Measurements from ENCODE around the gene GPR84.

The GPR84 gene

DNA sequence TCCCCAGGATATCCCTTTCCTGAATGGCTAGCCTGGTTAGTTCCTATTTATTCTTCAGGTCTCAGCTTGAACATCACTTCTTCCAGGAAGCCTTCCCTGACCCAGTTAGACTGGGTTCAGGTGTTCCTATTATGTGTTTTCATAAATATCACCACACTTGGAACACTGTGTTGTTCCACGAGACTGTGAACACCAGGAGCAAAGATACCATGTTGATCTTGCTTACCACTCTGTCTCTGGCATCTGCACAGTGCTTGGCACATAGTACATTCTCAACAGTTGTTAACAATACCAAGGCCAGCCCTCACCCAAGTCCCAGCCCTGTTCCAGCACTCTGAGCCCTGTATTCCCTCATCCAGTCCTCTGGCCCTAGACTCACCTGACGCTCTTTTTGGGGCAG is 33.9 kb upstream of the GPR84 start:
- TF ChIP-seq, protein P1, sequence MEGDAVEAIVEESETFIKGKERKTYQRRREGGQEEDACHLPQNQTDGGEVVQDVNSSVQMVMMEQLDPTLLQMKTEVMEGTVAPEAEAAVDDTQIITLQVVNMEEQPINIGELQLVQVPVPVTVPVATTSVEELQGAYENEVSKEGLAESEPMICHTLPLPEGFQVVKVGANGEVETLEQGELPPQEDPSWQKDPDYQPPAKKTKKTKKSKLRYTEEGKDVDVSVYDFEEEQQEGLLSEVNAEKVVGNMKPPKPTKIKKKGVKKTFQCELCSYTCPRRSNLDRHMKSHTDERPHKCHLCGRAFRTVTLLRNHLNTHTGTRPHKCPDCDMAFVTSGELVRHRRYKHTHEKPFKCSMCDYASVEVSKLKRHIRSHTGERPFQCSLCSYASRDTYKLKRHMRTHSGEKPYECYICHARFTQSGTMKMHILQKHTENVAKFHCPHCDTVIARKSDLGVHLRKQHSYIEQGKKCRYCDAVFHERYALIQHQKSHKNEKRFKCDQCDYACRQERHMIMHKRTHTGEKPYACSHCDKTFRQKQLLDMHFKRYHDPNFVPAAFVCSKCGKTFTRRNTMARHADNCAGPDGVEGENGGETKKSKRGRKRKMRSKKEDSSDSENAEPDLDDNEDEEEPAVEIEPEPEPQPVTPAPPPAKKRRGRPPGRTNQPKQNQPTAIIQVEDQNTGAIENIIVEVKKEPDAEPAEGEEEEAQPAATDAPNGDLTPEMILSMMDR (IDR thresholded peaks at IDR 0.05; ENCODE audit: insufficient read depth, missing control alignments): no peak
- no peak for FAIRE-seq
- DNase-seq (ENCODE audit: insufficient read length, low spot score): no peak

GRCh38 chr12:54397157-54397556 is 32.9 kb upstream of the GPR84 start:
- FAIRE-seq (no peak), DNase-seq (ENCODE audit: insufficient read length, low spot score) (no peak)
- TF ChIP-seq, protein P1 (IDR thresholded peaks at IDR 0.05; ENCODE audit: insufficient read depth, missing control alignments): no peak

DNA sequence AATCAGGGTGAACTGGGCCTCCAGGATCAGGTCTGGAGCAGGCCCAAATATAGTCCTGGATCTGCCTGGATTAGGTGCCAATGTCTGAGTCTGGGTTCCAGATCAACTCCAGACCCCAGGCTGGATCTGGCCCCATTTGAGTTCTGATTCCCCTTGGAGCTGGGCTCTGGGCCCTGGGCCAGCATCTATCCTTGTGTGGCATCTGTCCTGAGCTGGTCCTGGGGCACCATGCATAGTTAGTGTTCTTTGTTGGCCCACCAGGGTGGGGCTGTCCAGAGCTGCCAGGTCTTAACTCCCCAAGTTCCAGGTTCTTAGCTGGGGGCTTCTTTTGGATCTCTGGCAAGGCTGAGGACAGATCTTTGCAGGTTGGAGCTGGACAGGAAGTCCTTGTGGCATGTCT is 31.3 kb upstream of the GPR84 start:
- FAIRE-seq: no peak
- TF ChIP-seq, protein P1 (IDR thresholded peaks at IDR 0.05; ENCODE audit: insufficient read depth, missing control alignments): no peak
- no peak for DNase-seq (ENCODE audit: insufficient read length, low spot score)

DNA sequence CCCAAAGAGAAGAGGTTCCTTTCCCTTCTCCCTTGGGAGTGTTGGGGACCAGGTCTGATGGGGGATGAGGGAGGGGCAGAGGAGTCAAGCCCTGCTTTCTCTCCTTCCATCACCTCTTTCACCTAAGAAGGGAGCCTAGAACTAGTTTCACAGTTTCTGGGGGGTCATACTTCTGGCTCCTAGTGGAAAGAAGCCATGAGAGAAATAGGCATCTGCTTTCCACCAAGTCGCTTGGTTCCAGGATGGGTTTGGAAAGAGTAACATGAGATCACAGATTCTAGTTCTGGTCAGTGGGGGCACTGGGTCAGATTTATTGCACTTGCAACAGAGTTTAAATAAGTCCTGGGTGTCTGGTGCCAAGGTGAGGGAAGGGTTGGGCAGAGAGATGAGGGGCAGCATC is 30.7 kb upstream of the GPR84 start:
- FAIRE-seq (no peak), DNase-seq (ENCODE audit: insufficient read length, low spot score) (no peak)
- TF ChIP-seq, protein P1 (IDR thresholded peaks at IDR 0.05; ENCODE audit: insufficient read depth, missing control alignments): no peak

DNA sequence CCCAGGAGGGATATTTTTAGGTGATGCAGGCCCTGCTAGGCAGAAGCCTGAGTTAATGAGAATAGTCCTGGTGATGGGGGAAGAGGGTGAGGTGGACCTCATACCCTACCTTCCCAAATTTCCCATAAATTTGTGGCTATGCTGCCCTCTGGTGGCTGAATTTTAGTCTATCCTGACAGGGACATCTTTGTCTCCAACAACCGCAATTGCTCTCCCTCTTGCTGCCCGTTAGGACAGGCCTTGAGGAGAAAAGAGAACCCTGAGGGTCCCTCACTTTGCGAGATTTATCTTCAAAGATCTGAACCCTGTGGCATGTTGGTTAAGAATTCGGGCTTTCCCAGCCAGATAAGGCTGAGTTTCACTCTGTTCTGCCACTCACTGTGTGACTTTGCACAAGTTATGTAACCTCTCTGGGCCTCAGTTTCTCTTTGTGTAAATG is 30.0 kb upstream of the GPR84 start:
- DNase-seq (ENCODE audit: insufficient read length, low spot score) (no peak), FAIRE-seq (no peak)
- TF ChIP-seq, protein P1 (IDR thresholded peaks at IDR 0.05; ENCODE audit: insufficient read depth, missing control alignments): peak; percentile 61

- TF ChIP-seq, protein P1 (IDR thresholded peaks at IDR 0.05; ENCODE audit: insufficient read depth, missing control alignments): no peak
- no peak for FAIRE-seq
- no peak for DNase-seq (ENCODE audit: insufficient read length, low spot score)
These were observed 29.5 kb upstream of the GPR84 start for GRCh38 chr12:54393743-54394142.

GRCh38 chr12:54393207-54393609 is 28.9 kb upstream of the GPR84 start:
- FAIRE-seq (no peak), DNase-seq (ENCODE audit: insufficient read length, low spot score) (no peak)
- TF ChIP-seq, protein P1 (IDR thresholded peaks at IDR 0.05; ENCODE audit: insufficient read depth, missing control alignments): no peak
